ENCODE measurements around the gene SCIN.
"Not testable (repeated sequence)": the region's sequence is repeated elsewhere in the genome, so short reads cannot be mapped to it uniquely, and the experiment has no call there.

SCIN gene

DNA sequence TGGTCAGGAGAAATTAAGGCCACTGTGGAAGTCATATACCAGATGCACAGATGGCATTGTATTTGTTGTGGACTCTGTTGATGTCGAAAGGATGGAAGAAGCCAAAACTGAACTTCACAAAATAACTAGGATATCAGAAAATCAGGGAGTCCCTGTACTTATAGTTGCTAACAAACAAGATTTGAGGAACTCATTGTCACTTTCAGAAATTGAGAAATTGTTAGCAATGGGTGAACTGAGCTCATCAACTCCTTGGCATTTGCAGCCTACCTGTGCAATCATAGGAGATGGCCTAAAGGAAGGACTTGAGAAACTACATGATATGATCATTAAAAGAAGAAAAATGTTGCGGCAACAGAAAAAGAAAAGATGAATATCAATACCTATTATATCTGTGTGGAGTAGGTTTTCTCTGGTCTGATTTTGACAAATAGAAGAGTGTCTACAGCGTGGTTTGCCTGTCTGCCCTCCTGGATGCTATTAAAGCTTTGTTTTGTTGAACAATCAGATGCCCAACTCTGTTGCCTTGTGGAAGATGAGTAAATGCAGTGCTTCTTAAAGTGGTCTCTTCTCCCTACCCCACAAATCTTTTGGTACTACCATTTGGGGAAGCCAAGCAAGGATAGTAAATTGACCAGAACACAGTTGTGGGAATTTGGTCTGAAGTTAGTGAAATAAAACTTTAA is 118.1 kb downstream of the SCIN start:
- DNase-seq (ENCODE audit: low read depth): not testable (repeated sequence)

DNA sequence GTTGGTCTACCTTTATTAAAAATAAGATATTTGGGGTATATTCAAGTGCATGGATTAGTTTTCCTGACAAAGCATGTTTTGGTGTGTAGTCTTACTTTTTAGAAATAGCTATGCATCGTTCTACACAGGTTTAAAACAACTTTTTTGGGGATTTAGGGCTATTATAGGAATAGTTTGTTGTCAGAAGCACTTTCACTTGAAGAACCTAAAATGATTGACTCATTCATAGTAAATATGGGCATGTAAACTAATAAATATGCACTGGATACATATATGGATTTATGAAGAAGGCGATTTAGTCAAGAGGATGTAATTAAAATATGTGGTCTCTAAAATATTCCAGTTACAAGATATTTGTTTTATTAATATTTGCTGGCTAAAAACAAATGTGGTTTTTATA is 118.9 kb downstream of the SCIN start:
- no peak for DNase-seq (ENCODE audit: low read depth)

DNA sequence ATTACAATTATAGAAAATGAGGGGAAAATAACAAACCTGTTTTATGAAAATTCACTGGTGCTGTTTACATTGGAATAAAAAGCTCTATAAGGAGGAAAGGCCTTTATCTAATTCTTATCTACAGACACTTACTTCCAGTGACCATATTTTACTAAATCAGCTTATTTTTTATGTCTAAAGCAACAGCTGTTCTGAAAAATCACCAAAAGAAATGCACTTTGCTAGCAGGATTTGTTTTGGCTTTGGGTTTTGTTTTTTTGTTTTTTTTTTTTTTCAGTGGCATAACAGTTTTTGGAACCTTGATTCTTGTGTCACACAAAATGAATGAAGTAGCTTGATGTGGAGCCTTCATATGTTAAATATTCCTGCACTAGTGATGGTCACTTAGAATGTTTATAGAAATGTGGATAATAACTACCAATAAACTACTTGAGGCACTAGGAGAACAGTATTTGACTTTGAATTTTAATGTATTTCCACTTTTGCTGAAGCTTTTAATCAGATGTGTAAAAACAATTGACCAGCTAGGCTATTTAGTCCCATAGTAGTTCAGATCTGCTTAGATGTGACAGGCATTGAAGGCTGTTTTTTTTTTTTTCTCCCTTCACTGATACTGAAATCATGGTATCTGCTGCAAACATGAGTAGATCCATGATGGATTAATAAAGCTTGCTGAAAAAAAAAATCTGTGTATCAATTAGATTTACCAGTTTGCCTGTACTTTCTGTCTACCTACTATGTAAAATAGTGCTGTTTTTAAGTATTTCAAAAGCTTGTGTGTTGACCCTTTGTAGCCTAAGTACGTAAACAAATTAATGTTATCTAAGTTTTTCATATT is 119.7 kb downstream of the SCIN start:
- no peak for DNase-seq (ENCODE audit: low read depth)

DNA sequence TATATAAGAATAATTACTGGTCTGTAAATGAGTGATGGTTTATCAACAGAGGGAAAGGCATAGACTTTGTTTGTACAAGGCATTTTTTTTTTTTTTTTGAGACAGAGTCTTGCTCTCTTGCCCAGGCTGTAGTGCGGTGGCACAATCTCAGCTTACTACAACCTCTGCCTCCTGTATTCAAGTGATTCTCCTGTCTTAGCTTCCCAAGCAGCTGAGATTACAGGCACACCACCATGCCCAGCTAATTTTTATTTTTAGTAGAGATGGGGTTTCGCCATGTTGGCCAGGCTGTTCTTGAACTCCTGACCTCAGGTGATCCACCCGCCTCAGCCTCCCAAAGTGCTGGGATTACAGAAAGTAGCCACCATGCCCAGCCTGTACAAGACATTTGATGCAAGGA is 120.9 kb downstream of the SCIN start:
- DNase-seq (ENCODE audit: low read depth): not testable (repeated sequence)

DNA sequence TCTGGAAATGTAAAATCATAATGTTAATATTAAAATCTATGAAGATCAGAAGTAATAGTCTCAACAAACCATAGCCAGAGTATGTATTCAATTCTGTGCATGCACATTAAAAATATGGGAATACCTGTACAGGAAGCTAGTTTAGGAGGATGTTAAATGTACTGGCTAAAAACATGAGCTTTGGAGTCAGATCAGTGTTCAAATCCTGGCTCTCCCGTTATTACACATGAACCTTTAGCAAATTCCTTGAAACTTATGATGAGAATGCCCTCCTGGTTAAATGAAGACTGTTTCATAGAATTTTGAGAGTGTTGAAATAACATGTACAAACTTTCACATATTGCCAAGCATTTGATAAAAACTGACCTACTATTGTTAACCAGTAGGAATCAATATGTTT is 121.5 kb downstream of the SCIN start:
- no peak for DNase-seq (ENCODE audit: low read depth)

DNA sequence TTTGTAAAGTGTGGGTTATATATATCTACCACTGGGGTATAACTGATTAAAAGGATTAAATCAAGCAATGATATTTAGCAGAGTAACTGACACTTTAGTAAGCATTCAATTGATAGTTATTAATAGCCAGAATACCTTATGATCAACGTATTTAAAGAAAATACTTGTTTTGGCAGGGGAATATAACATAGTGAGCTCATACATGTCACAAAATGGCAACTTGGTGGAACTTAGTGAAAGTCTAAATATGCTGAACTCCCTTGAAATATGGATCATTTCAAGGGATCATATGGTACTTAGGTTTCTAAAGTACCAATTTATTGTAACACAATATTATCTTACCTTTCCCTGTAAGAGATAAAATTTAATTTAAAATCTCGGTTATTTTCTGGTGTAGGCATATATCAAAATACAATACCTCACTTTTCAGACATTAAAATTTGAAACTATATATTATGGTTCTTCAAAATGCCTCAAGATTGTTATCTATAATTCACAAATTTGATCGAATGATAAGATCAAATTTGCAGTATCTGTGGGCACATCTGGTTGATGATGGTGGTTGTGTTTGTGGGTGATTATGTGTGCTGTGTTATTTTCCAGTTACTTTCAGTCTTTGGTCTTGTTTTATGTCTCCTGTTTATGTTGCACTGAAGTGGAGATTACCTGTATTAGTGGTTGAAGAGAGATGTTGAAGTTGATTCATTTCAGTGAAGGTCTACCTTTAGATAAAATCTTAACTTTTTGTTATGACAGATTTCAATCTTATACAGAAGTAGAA is 122.1 kb downstream of the SCIN start:
- no peak for DNase-seq (ENCODE audit: low read depth)

DNA sequence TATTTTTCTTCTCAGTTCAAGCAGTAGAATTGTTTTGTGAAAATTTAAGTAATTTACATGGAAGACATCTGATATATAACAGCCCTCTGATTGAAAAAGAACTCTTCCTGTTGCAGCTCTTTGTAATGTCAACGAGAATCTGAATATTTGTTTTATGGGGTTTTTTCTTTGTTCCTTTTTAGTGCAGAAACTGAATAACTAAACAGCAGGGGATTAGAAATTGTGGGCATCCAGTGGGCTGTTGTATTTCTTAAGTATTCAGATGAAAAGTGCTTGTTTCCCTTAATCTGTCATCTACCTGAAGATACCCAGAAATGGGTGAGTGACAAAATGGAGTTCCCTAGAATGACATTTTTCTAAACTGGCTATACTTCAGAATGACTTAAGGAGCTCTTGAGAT is 124.3 kb downstream of the SCIN start:
- no peak for DNase-seq (ENCODE audit: low read depth)

DNA sequence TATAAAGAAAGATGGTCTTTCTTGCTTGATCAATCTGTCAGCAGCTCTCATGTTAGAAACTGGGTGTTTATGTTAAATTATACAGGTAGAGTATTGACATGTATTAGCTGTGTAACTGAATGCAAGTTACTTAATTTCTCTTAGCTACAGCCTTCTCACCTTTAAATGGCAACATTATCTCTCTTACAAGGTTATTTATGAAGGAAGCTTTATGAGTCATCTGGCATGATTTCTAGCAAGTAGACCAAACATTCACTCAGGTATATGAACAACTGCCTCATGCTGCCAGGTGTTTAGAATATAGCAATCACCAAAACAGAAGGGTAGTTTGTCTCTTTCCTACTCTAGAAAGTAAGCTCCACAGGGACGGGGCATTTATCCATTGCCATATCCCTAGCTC is 125.4 kb downstream of the SCIN start:
- DNase-seq (ENCODE audit: low read depth): no peak

DNA sequence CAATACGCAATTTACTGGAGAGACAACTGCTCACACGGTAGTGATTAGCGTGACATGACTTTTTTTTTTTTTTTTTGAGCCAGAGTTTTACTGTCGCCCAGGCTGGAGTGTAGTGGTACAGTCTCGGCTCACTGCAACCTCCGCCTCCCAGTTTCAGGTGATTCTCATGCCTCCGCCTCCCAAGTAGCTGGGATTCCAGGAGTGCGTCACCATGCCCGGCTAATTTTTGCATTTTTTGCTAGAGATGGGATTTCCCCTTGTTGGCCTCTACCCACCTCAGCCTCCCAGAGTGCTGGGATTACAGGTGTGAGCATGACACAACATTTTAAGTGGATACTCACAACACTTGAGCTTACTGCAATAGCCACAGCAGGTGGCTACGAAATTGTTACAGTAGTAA is 128.8 kb downstream of the SCIN start:
- no peak for DNase-seq (ENCODE audit: low read depth)

DNA sequence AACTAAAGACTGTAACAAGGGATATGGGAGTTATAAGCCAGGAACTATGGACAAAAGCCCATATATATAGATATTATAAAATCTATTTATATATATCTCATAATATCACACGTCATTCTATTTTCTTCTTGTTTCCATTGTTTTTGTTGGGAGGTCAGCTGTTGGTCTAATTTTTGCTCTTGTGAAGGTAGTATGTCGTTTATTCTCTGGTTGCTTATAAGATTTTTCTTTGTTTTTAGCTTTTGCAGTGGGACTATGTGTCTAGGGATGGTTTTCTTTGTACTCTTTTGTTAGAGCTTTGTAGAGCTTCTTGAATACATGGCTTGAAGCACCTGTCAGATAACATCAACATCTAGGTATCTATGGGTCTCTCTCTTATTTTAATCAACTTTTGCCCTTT is 130.9 kb downstream of the SCIN start:
- DNase-seq (ENCODE audit: low read depth): no peak

DNA sequence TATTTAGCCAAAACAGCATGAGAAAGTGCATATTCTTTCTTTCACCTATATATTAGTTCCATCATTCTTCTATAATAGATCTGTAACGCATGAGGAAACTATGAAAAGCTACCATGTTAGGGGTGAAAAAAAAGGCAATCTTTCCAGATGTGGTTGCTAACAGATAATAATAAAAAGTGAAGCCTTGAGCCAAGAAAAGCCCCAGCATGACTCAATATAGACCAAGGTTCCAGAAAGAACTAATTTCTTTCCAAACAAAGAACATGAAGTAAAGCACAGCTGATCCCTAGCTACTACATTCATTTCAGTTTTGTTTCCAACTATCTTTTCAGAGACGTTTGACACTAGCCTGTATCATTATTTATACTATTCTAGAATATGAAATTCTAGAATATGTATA is 133.4 kb downstream of the SCIN start:
- DNase-seq (ENCODE audit: low read depth): no peak

DNA sequence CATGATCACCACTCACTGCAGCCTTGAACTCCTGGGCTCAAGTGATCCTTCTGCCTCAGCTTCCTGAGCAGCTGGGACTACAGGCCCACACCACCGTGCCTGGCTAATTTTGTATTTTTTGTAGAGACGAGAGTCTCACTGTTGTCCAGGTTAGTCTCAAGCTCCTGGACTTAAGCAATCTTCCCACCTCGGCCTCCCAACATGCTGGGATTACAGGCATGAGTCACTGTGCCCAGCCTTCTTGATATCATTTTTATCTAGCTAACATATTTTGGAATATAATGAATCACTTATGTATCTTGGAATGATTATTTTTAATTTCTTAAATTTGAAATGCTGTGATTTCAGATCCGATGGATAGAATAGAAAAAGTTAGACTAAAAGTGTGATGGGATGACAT is 135.4 kb downstream of the SCIN start:
- DNase-seq (ENCODE audit: low read depth): no peak

DNA sequence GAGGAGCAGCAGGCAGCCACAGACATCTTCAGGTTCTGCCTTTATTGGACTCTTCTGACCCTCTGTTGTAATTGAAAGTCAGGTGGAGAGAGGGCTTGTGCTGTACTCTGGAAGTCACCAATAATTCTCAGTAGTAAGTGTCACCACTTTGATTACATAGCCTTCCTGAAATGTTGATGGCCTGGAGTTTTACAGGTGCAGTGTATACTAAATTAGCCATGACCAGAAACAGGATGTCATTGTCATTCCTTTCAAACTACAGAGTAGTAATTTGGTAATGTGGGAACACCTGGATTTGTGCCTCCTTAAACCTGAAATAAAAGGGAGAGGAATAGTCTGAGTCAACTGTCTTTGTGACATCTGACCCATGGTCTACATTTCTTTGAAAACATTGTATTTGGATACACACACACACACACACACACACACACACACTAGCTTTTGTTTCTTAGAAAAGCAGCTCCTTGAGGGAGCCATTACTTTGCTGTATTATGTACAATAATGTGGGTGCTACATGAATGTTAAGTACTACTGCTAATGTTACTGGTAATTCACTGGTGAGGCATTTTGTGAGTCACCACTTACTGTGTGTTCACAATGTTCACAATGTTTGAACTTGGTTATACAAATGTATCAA is 136.5 kb downstream of the SCIN start:
- DNase-seq (ENCODE audit: low read depth): no peak

DNA sequence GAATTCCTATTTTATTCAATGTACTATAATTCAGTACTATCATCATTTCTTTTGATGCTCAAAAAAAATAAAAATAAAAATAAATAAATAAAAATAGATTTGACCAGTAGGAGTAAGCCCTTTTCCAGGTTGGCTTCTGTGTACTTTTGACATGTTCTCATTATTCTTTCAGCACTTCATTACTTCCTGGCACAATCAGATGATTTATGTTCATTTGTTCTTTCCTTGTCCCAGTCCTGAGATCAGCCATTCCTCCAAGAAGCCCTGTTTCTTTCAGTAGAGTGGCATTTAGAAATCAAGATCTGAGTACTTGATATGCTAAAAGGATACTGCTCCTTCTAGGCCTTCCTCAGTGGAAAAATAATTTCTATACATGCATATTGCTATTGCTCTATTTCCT is 137.8 kb downstream of the SCIN start:
- DNase-seq (ENCODE audit: low read depth): no peak

Data from activated T-helper 9 cell treated with anti-CD3 and anti-CD28 coated beads, Interleukin-2, amount 50 U/mL, for 16 hours (primary cell).